Measurements from ENCODE around the gene DPF3. TPM values are rescaled to one million over a fixed set of nuclear protein-coding genes. Genes with fewer than 3 reads are reported as not detected.

Gene DPF3
- polyA plus RNA-seq, 3 donors, result 3.8 to 4.8 (median 3.9) TPM

DNA sequence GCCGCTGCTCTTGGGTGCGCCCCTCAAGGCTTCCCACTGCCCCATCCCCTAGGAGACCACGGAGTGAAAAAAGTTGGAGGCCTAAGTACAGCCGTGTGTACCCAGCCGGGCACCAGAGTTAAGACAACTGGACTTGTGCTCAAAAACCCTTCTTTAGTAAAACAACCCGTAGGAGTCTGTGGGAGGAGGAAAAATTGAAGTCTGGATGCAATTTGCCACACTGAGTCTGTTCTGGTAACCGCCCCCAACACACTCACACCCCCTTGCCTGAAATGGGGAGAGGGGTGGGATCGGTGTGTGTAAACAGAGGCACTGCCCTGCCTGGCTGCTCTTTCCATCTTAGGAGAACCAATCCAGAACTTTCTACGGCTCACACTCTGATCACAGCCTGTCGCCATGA, 41.7 kb downstream of the DPF3 start:
- no peak for DNase-seq (ENCODE audit: extremely low read depth in 1 of 11, low read depth in 9 of 11, low spot score in 4 of 11)

DNA sequence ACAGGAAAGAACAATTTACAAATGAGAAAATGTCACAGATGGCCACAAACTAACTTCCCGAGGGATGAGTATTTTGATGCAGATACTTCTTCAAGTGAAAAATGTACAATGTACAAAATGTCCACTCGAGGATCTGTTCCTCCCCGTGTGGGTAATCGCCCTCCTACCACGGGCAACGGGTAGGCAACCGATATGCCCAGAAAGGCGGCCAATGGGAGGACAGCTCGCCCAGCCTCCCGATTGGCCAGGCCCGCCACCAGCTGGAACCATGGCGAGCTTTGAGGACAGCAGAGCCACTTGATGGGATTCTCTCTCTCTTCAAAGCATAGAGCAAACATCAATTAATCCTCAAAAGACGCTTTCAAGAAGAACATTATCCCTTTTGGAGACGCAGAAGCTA, 42.3 kb downstream of the DPF3 start:
- DNase-seq (ENCODE audit: extremely low read depth in 1 of 11, low read depth in 9 of 11, low spot score in 4 of 11), result no peak

DNA sequence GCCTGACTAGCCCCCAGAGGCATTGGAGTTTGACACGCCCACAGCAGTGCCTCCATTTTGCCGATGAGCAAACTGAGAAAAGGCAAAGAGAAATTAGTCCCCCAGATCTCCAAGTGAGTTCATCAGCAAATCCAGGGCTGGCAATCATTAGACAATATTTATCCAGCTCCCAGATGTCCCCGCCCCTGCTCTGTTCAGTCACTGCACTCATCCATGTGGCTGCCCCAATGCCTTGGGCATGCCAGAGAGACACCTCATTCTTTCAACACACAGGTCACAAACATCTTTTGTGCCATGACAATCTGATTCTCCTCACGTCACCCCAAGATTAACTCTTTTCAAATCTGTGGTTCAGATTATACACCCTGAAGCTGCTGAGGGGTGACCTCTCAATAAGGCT, 43.5 kb downstream of the DPF3 start:
- no peak for DNase-seq (ENCODE audit: extremely low read depth in 1 of 11, low read depth in 9 of 11, low spot score in 4 of 11)

DNA sequence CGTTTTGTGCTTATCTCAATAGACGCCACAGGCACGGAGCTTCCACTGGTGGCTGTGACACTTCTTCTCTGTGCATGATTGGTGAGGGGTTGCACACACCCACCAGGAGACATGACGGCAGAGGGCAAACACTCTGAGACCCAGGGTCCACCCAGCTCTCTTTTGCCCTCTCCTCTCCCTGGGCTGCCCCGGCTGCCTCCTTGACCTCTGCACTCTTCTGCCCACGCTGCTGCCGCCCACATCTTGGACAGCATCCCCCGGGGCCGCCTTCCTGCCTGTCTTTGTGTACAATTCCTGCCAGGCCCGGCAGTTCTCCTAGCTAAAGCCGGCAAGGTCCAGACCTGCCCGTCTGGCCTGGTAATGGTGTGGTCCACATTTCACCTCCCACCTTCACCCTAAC, 44.7 kb downstream of the DPF3 start:
- no peak for DNase-seq (ENCODE audit: extremely low read depth in 1 of 11, low read depth in 9 of 11, low spot score in 4 of 11)

DNA sequence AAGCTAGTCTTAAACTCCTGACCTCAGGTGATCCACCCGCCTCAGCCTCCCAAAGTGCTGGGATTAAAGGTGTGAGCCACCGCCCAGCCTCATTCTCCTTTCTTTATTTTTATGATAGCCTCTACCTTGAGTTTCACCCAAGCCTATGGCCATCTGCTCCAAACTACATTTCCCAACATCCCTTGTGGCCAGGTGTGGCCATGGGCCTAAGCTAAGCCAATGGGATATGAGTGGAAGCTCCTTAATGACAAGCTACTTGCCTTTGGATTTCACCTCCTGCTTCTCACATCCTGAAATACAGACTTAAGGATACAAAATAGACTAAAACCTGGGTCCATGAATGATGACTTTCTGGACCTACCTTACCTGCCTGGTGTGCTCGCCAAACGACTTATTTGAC, 46.2 kb downstream of the DPF3 start:
- DNase-seq (ENCODE audit: extremely low read depth in 1 of 11, low read depth in 9 of 11, low spot score in 4 of 11), result no peak

DNA sequence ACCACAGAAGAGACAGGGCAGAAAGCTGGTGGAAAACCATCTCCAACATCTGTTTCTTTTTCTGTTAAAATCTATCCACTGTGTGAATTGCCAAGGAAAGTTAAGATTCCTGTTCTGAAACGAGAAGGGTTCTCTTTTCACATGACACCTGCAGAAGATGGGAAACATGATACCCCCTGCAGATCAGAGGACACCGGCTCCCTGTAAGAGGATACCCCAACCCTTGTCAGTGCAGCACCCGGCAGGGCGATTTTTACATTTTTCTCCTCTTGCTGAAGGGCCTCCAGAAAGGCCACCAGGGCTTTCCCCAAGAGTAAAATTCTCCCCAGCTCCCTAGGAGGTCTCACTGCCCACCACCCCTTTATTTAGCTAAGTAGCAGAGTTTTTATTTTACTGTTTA, 48.2 kb downstream of the DPF3 start:
- DNase-seq (ENCODE audit: extremely low read depth in 1 of 11, low read depth in 9 of 11, low spot score in 4 of 11), result no peak

DNA sequence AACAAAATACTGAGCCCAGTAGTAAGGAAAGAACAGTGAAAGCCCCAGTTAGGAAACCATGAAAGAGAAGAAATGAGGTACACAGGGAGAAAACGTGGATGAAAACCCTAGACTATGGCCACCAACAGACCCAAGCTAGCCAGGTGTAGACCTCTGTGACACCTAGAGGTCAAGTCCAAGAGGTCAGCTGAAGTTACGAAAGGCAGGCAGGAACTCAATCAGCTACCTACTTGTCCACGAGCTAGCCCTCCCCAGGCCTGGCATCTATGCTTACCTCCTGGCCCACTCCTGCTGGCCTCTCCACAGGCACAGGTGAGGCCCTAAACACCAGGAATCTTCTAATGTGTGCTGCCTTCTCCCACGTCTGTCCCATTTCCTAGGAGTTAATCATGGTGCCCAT, 48.7 kb downstream of the DPF3 start:
- DNase-seq (ENCODE audit: extremely low read depth in 1 of 11, low read depth in 9 of 11, low spot score in 4 of 11), result no peak

DNA sequence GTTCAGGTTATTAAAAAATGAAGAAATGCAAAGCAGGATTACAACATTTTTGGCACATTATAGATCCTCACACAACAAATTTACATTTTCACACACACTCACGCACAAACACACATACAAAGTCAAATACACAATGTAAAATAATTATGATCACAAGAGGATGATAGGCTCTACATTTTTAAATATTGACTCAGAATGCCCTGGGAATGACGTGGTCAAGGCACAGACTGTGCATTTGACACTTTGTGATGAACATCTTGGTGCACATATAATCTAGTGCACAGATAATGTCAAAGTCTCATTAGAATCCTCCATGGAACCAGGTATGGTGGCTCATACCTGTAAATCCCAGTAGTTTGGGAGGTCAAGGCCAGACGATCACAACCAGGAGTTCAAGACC, 49.4 kb downstream of the DPF3 start:
- DNase-seq (ENCODE audit: extremely low read depth in 1 of 11, low read depth in 9 of 11, low spot score in 4 of 11), result no peak

DNA sequence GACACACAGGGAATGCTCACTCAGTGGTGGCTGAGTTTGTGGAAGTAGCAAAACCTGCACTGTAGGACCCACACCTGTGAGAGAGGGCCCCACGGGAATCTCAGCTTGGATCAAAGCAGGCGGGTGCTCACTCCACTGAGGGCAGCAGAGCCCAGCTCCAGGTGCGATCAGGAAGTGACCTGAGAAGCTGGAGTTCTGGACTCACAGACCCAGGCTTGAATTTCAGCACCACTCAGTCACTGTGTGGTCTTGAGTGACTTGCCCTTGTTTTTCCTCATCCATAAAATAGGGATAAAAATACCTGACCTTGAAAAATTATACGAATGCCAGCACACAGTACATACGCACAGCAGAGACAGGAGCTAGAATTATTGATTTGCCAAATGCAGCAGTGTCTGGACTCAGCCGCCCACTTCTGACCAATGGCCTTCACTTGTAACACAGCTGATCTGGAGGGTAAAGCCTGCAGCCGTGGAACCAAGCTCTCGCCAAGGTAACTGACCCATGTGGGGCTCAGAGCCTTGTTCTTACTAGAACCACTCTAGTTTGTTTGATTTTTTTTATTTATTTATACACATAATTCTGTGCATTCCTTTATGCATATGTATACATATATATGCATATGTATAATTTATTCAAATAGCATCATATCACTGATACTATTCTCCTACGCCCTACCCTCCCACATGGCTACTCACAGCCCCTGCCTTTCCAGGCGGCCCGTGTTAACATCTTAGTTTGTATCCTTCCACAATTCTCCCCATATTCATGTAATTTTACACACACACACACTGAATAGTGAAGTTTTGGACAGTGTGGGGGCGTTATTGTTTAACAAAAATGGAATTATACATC, 53.9 kb downstream of the DPF3 start:
- DNase-seq (ENCODE audit: extremely low read depth in 1 of 11, low read depth in 9 of 11, low spot score in 4 of 11), result no peak

DNA sequence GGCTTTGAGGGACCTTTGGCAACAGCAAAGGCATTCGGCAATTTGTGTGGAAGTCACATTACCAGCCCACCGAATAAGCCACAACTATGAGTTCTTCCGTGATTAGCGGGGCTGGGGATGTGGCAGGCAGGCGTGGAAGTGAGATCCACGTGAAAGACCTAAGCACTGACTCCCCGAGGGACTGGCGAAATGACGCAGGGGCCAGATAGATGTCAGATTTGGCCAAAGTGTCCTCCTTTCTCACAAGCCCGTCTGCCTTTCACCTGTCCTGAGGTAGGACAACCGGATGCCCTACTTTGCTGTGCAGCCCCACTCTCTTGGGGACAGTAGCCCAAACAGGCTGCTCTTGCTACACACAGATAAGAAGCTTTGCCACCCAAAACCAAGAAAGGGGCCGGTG, 54.5 kb downstream of the DPF3 start:
- no peak for DNase-seq (ENCODE audit: extremely low read depth in 1 of 11, low read depth in 9 of 11, low spot score in 4 of 11)

DNA sequence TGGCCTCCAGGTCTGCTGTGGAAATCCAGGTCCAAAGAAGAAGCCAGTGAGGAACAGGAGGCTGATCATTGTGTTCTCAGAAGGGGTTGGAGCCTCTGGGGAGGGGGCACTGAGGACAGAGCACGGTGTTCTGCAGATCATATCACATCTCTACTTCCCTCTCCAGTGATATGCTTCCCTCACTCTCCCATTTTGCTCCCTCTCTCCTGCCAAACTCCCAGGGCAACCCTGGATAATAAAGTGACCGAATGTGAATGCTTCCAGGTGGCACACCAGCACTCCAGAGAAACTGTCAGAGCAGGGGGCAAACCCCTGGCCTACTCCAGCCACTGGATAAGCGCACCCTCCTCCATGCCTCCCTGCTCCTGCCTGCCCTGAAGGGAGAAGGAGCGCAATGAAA, 57.8 kb downstream of the DPF3 start:
- no peak for DNase-seq (ENCODE audit: extremely low read depth in 1 of 11, low read depth in 9 of 11, low spot score in 4 of 11)

DNA sequence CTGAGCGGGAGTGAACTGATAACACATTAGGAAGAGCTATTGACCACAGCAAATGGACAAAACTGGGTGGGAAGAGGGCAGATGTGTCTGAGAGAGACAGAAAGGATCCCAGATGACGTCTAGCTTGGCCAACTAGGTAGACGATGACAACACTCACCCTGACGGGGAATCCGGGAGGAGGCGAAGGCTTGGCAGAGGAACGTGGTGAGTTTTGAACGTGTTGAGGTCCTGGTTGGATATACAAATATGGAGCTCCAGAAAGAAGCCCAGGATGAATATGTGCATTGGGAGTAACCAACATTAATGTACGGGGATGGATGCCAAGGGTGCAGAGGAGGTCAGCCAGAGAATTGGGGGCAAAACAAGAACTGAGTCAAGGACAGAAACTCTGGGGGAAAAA, 60.7 kb downstream of the DPF3 start:
- no peak for DNase-seq (ENCODE audit: extremely low read depth in 1 of 11, low read depth in 9 of 11, low spot score in 4 of 11)

DNA sequence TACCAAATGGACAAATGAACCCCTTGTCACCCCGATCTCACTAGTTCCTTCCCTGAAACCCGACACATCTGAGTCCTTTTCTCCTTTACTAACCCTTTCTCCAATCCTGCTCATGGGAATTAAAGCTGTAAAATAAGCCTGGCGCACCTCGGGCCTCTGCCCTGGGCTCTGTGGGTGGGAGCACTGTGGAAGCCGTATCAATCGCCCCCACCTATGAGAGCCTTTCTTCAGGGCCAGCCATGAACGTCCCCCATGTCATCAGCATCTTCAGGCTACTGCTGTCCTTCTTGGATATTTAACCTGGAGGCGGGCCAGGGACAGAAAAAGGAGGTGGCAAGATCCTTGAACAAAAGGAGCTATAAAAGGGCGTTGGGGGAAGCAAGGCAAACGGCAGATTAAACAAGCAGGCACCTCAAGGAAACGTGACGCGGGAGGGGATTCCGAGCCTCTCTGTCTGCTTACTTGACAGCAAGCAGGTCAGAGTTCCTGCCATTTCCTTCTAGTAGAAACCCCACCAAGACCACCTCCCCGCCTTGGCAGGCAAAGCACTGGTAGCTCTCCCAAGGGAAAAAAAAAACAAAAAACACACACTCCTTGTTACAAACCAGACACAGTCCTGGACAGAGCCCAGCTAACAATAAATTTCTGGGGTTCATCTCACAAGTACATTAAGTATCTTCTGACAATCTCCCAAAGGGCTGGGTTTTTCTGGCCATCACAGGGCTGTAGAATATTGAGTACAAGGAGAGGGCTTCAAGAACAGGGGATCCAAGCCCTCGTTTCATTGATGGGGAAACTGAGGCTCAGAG, 62.9 kb downstream of the DPF3 start:
- DNase-seq (ENCODE audit: extremely low read depth in 1 of 11, low read depth in 9 of 11, low spot score in 4 of 11), result no peak

DNA sequence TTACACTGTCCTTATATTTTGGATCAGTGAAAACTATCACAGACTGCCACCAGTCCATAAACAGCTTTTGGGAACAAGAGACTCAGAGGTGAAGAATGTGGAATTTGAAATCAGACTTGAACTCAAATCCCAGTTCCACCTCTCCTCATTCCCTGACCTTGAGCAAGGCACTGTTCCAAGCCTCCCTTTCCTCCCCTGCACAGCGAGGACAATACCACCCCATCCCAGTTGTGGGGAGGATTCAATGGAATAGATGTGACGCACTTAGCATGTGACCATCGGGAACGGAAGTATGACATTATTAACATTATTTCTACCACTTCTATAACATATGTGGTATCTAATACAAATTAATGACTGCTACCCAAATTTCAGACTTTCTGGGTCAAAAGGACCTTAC, 63.5 kb downstream of the DPF3 start:
- no peak for DNase-seq (ENCODE audit: extremely low read depth in 1 of 11, low read depth in 9 of 11, low spot score in 4 of 11)

DNA sequence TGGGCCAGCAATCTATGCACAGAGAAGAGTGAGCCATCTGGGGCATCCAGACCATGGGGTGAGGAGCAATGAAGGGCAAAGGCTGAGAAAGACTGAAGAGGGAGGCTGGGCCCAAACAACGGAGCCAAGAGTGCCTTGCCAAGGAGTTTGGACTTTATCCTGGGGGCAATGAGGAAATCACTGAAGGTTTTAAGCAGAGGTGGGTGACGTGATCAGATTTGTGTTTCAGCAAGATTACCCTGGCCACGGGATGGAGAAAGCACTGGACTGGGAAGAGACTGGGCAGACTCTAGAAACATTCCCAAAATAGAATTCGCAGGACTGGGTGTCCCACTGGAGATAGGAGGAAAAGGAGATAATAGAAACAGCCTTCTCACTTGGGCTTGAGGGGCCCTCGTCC, 65.3 kb downstream of the DPF3 start:
- no peak for DNase-seq (ENCODE audit: extremely low read depth in 1 of 11, low read depth in 9 of 11, low spot score in 4 of 11)

DNA sequence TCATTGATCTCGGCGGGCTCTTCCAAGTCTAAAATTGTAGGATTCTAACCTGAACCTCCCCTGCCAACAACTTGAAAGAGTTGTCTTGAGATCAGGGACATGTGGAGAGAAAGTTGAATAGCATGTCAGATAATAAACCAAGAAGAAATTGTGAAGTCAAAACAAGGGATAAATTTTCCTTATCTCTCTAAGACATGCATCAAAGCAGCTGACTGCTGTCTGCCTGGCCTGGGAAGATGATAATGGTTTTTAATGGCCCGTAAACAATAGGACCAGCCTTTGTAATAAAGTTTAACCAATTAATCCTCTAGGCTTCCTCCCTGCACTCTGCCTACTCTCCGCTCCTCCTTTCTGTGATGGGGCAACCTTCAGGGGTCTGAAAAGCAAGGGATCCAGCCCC, 67.9 kb downstream of the DPF3 start:
- no peak for DNase-seq (ENCODE audit: extremely low read depth in 1 of 11, low read depth in 9 of 11, low spot score in 4 of 11)

DNA sequence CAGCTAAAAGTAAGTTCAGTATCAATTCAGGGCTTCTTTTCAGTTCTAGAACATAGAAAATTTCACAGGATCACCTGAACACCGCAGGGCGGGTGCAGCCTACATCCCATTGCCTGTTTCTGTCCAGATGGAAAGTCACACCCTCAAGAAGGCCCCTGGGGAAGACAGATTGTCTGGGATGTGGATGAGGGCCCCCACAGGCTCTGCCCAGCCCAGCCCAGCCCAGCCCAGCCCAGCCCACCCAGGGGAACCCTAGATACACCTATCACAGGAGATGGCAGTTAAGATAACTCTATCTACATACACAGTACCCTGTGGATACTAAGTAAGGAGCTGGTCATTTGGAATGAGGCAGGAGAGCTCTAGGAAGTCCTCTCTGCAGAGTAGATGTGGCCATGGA, 68.4 kb downstream of the DPF3 start:
- DNase-seq (ENCODE audit: extremely low read depth in 1 of 11, low read depth in 9 of 11, low spot score in 4 of 11), result no peak

DNA sequence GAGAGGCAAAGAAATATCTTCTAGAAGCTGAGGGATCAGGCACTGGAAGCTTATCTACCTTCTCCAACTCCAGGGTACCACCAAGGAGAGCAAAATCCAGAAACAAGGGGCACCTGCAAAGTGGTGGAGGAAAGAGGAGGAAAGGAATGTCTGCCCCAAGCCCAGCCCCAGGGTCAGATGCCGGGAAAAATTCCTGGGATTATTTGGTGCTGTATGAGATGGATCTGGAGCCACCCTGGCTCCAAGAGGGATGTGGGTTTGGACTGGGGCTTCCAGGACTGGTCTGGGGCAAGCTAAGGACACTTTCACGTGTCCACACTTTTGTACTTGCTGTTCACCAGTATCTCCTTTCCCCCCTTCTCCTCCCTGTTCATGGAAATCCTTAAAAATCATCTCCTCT, 69.8 kb downstream of the DPF3 start:
- no peak for DNase-seq (ENCODE audit: extremely low read depth in 1 of 11, low read depth in 9 of 11, low spot score in 4 of 11)

DNA sequence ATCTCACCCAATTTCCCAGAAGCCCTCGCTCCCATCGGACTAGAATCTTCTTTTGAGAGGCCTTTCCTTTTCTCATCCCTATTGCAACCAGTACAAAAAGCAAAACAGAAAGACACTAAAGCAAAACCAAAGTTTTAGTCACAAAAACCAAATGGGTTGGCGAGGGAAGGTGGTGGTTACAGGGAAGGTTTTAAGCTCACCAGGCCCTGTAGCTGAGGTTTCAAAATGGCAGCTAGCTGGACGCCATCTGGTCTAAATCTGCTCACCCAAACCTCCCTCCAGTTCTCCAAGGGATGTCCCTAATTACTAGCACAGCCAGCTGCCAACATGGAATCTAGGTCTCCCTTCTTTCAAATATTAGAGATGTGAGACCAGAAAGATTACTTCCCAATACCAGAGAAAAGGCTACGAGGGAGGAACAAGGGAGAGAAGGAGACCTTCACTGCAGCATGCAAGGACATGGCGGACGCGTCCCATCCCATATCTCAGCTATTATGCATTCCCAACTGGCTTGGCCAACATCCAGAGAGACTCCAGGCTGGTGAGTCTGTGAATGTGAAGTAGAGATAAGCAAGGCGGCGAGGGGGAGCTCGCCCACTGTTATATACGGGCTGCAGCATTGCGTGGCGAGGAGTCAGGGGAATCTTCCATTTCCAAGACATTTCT, 70.8 kb downstream of the DPF3 start:
- DNase-seq (ENCODE audit: extremely low read depth in 1 of 11, low read depth in 9 of 11, low spot score in 4 of 11), result no peak

DNA sequence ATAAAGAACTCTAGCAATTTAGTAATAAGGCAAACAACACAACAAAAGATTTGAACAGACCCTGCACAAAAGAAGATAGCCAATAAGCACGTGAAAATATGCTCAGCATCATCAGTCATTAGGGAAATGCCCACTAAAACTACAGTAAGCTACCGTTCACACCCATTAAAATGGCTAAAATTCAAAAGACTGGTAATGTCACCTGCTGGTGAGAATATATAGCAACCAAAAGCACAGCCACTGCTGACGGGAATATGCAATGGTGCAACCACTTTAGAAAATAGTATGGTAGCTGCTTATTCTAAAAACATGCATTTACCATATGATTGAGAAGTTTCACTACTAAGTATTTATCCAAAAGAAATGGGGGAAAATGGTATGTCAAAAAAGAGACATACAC, 74.9 kb downstream of the DPF3 start:
- no peak for DNase-seq (ENCODE audit: extremely low read depth in 1 of 11, low read depth in 9 of 11, low spot score in 4 of 11)
